Epithelial cell of esophagus (primary cell): ENCODE data around the gene RFX5.

Experiments
- DNase-seq: peaks from one replicate; pipeline ENCODE4 v3.0.0; 2010; ENCODE audit warnings: low read depth
- H3K4me3 ChIP-seq: 2 replicates; pipeline ENCODE4 v1.5.1; 2011; ENCODE audit warnings: mild to moderate bottlenecking, low read length, control low read depth
- CTCF ChIP-seq: IDR thresholded peaks from 2 replicates; pipeline ENCODE4 v1.5.1; 2011; ENCODE audit warnings: low read depth, mild to moderate bottlenecking, low read length, control low read depth, inconsistent platforms; ENCODE audit not compliant: insufficient read depth; ENCODE audit errors: missing control alignments

Gene RFX5

GRCh38 chr1:151342569-151342968, 4.5 kb downstream of the RFX5 start:
- no peak for DNase-seq
- TF ChIP-seq CTCF, result no peak
- no peak overlapping the region for H3K4me3 ChIP-seq

- DNase-seq, result no peak
- TF ChIP-seq CTCF, result no peak
- no peak overlapping the region for H3K4me3 ChIP-seq
Observed at GRCh38 chr1:151342021-151342420, 5.0 kb downstream of the RFX5 start.

GRCh38 chr1:151340870-151341754, 5.9 kb downstream of the RFX5 start:
- TF ChIP-seq CTCF, result peak; percentile 77

GRCh38 chr1:151336556-151336955, 10.5 kb downstream of the RFX5 start:
- no peak overlapping the region for H3K4me3 ChIP-seq
- no peak for DNase-seq
- no peak for TF ChIP-seq CTCF

More at GRCh38 chr1:151340870-151341754, 5.9 kb downstream of the RFX5 start:
- DNase-seq, result peak; percentile 78
- no peak overlapping the region for H3K4me3 ChIP-seq

- TF ChIP-seq CTCF, result no peak
- no peak overlapping the region for H3K4me3 ChIP-seq
- DNase-seq, result no peak
Observed at GRCh38 chr1:151334822-151335221, 12.2 kb downstream of the RFX5 start.

- H3K4me3 ChIP-seq, result peak overlapping the region; percentile 78
- DNase-seq, result no peak
- TF ChIP-seq CTCF, result no peak
Observed at GRCh38 chr1:151327903-151328674, 19.0 kb downstream of the RFX5 start.
